Measurements from ENCODE around the gene CRYBG3. TPM values are rescaled to one million over a fixed set of nuclear protein-coding genes. Genes with fewer than 3 reads are reported as not detected.
A peak's percentile ranks its signal among the peaks of the same experiment; 100 is the strongest.

Gene CRYBG3
- total RNA-seq, 1 donor from 2014 or later, result 6.5 TPM

DNA sequence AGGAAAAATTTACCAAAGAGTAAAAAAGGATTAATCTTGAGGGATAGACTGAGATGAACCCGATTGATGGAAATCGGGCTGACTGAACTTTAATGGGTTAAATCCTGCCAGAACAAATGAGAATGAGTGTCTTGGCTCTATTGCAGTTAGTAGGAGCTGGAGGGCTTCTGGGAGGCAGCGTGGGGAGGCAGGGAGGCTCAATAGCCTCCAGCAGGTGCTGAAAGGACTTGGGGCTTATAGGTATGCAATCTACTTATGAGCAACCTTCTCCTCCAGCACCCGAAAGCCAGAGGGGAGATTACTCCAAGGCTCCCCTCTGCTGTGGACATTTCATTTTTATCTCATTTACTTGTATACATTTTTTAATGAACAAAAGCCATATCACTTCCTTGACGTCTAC, 1.0 kb upstream of the CRYBG3 start:
- TF ChIP-seq, protein P1, sequence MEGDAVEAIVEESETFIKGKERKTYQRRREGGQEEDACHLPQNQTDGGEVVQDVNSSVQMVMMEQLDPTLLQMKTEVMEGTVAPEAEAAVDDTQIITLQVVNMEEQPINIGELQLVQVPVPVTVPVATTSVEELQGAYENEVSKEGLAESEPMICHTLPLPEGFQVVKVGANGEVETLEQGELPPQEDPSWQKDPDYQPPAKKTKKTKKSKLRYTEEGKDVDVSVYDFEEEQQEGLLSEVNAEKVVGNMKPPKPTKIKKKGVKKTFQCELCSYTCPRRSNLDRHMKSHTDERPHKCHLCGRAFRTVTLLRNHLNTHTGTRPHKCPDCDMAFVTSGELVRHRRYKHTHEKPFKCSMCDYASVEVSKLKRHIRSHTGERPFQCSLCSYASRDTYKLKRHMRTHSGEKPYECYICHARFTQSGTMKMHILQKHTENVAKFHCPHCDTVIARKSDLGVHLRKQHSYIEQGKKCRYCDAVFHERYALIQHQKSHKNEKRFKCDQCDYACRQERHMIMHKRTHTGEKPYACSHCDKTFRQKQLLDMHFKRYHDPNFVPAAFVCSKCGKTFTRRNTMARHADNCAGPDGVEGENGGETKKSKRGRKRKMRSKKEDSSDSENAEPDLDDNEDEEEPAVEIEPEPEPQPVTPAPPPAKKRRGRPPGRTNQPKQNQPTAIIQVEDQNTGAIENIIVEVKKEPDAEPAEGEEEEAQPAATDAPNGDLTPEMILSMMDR (conservative IDR thresholded peaks at IDR 0.05), result no peak

DNA sequence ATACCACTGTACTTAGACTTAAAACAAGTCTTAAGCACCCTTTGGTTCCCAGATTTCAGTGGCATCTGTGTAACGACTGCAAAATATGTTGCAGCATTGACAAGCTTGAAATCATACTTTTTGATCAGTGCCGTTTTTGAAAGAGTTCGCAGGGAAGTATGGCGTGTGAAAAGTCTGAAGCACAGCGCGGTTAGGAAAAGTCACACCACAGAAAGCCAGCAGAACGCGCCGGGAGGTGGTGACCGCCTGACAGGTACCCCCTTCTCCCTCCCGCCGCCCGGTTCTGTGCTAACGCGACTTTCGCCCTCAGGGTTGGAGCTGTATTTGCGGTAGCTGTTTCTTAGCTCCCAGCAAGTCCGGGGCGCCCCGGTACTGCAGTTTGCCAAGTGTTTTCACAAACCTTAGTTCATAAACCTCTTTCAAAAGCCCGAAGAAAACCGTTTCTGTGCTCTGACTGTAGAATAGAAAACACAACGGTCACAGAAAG, 481 bp upstream of the CRYBG3 start:
- Mint-ChIP-seq H3K36me3 (ENCODE audit: low read depth) (no peaks in the 10 kb centered on the region), H3K9me3 (no peaks in the 10 kb centered on the region), H3K4me1 (peaks cover 21% of the 10 kb centered on the region), H3K27ac (ENCODE audit: unreplicated experiment) (no peak overlapping the region), H3K27me3 (ENCODE audit: low read depth) (peaks cover 61% of the 10 kb centered on the region), H3K4me3 (peak overlapping the region; percentile 89)
- TF ChIP-seq, protein P1 (conservative IDR thresholded peaks at IDR 0.05), result no peak
- DNase-seq (ENCODE audit: low read depth, low spot score), result peak; percentile 19

More for the DNA sequence above, 1.0 kb upstream of the CRYBG3 start:
- Mint-ChIP-seq H3K27me3 (ENCODE audit: low read depth) (peaks cover 63% of the 10 kb centered on the region), H3K4me3 (peak overlapping the region; percentile 89), H3K4me1 (peaks cover 21% of the 10 kb centered on the region), H3K9me3 (no peaks in the 10 kb centered on the region), H3K27ac (ENCODE audit: unreplicated experiment) (no peak overlapping the region), H3K36me3 (ENCODE audit: low read depth) (no peaks in the 10 kb centered on the region)
- no peak for DNase-seq (ENCODE audit: low read depth, low spot score)

DNA sequence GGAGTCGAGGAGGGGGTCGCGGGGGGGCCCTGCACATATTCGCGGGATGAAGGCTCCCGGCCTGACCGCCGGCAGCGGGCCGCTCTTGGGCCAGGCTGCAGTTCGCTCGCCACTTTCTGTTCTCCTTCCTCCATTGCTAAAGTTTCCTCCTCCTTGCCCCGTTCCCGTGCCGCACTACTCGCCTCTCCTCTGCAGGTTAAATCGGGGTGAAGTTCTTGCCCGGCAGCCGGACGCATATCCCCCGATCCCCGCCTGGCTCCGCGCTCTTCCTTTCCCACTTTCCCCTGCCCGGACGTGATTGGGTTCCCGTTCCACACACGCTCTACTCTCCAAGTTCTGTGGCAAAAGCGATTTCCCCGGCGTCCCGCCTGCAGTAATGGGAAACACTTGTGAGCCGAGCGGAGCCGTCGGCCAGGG, 556 bp downstream of the CRYBG3 start:
- H3K9me3 Mint-ChIP-seq, result no peaks in the 10 kb centered on the region
- H3K27me3 Mint-ChIP-seq (ENCODE audit: low read depth), result peaks cover 59% of the 10 kb centered on the region
- peak; percentile 27 for DNase-seq (ENCODE audit: low read depth, low spot score)
- peak overlapping the region; percentile 95 for H3K27ac Mint-ChIP-seq (ENCODE audit: unreplicated experiment)
- TF ChIP-seq, protein P1 (conservative IDR thresholded peaks at IDR 0.05), result peak; percentile 12
- peak overlapping the region; percentile 94 for H3K4me3 Mint-ChIP-seq
- peaks cover 21% of the 10 kb centered on the region for H3K4me1 Mint-ChIP-seq
- H3K36me3 Mint-ChIP-seq (ENCODE audit: low read depth), result no peaks in the 10 kb centered on the region

DNA sequence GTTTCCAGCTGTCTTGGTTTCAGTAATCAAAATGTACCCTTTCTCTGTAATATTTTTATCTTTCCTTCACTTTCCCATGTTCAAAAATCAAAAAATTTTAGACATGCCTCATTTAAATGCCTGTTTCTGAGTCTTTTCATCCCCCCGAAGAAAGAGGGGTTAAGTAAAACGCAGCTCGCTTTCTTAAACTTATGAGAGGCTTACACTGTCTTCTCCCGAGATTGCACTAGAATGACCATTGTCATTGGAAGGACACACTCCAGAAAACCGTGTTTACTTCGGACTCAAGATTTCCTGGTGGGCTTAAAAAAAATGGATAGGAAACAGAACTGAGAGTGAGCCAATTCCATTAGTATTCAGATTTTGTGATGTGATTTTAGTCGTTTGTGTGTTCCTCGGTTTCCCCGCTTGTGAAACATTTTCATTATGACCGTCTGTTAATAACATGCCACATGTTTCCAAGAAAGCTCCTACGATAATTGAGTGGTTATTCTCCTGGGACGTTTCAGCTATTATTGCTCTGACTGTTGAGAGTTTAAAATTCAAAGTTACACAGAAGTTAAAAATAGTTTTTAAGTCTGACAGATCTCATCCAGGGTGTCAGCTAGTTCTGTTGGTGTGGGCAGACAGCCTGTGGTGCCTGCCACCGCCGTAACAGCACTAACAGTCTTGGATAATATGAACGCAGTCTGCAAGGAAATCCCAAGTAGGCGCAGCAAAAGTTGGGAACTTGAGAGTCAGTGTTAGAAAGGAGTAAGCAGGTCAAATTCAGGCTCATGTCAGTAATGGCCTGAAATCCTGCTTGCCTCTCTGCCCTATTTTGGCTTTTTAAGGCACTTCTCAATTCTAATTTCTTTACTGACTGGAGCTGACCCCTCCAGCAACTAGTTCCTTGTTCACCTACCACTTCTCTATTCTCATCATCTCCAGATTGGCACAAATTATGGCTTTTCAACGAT, 1.5 kb downstream of the CRYBG3 start:
- TF ChIP-seq, protein P1 (conservative IDR thresholded peaks at IDR 0.05), result no peak
- Mint-ChIP-seq H3K27me3 (ENCODE audit: low read depth) (peaks cover 51% of the 10 kb centered on the region), H3K27ac (ENCODE audit: unreplicated experiment) (no peak overlapping the region), H3K9me3 (no peaks in the 10 kb centered on the region), H3K4me3 (peak overlapping the region; percentile 94), H3K36me3 (ENCODE audit: low read depth) (no peaks in the 10 kb centered on the region), H3K4me1 (peaks cover 18% of the 10 kb centered on the region)
- no peak for DNase-seq (ENCODE audit: low read depth, low spot score)

DNA sequence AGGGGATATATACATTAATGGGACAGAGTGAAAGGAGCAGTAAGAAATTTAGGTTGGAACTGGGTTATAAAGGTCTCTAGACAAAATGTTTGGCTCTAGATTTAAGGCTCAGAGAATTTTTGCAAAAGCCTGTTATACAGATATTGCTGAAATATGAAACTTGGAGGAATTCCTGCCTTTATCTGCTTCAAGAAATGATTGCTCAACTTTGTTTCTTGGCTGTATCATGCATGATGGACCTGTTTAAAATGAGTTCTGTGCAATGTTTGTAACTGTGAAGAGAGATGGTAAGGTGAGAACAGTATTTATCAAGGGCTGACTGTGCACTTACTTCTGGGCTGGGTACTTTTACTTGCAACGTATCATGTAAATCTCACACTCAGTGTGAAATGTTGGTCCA, 3.3 kb downstream of the CRYBG3 start:
- no peaks in the 10 kb centered on the region for H3K36me3 Mint-ChIP-seq (ENCODE audit: low read depth)
- TF ChIP-seq, protein P1 (conservative IDR thresholded peaks at IDR 0.05), result no peak
- DNase-seq (ENCODE audit: low read depth, low spot score), result no peak
- H3K4me3 Mint-ChIP-seq, result peak overlapping the region; percentile 18
- no peaks in the 10 kb centered on the region for H3K9me3 Mint-ChIP-seq
- no peak overlapping the region for H3K27ac Mint-ChIP-seq (ENCODE audit: unreplicated experiment)
- H3K4me1 Mint-ChIP-seq, result peaks cover 18% of the 10 kb centered on the region
- H3K27me3 Mint-ChIP-seq (ENCODE audit: low read depth), result peaks cover 41% of the 10 kb centered on the region
